ENCODE data around the gene SORCS3. TPM values are rescaled to one million over a fixed set of nuclear protein-coding genes. Genes with fewer than 3 reads are reported as not detected.

SORCS3 gene
- polyA plus RNA-seq, 1 donor (not counting 4 experiments of a cell fraction or from before 2014, with no cell fraction given) = not detected

GRCh38 chr10:104809288-104810090 is 168.4 kb downstream of the SORCS3 start:
- no peaks in the 10 kb centered on the region for H3K27me3 ChIP-seq (ENCODE audit: control insufficient read depth, extremely low read depth, insufficient read depth, low read length)
- no peak overlapping the region for H2AFZ ChIP-seq (ENCODE audit: control insufficient read depth, low read length)
- H3K4me2 ChIP-seq (ENCODE audit: control insufficient read depth, extremely low read depth, insufficient read depth, low read depth, low read length) = no peak overlapping the region
- H3K9ac ChIP-seq (ENCODE audit: control insufficient read depth, extremely low read depth, insufficient read depth, low read length) = no peak overlapping the region
- H3K27ac ChIP-seq (ENCODE audit: control insufficient read depth, insufficient read depth, low read length) = peak overlapping the region; percentile 41
- dilution Hi-C loops (cut with MboI; ENCODE audit: extremely low pct_ligation_motif_present, low sequenced_read_pairs) = no loop called here
- no peaks in the 10 kb centered on the region for H4K20me1 ChIP-seq (ENCODE audit: control insufficient read depth, extremely low read depth, insufficient read depth, low read length)
- H3K9me1 ChIP-seq (ENCODE audit: control insufficient read depth, extremely low read depth, insufficient read depth, low read length) = no peaks in the 10 kb centered on the region
- no peaks in the 10 kb centered on the region for H3K79me2 ChIP-seq (ENCODE audit: control insufficient read depth, insufficient read depth, low read length)
- FAIRE-seq (peak; percentile 60), DNase-seq (ENCODE audit: low read depth, low spot score) (peak; percentile 60)
- TF ChIP-seq CTCF (optimal IDR thresholded peaks at IDR 0.05 in 1 of 3, IDR thresholded peaks at IDR 0.05 in 1 of 3, conservative IDR thresholded peaks at IDR 0.05 in 1 of 3; ENCODE audit: extremely low read depth in 1 of 3, insufficient read depth in 2 of 3, low read length in 3 of 3) = no peak
- TF ChIP-seq EZH2 (IDR thresholded peaks at IDR 0.05; ENCODE audit: low read length) = no peak
- no peaks in the 10 kb centered on the region for H3K4me1 ChIP-seq (ENCODE audit: control insufficient read depth, extremely low read depth, insufficient read depth, low read length)
- H3K36me3 ChIP-seq (ENCODE audit: control insufficient read depth in 2 of 2, extremely low read depth in 1 of 2, insufficient read depth in 2 of 2, low read length in 2 of 2) = no peaks in the 10 kb centered on the region
- H3K4me3 ChIP-seq (ENCODE audit: control insufficient read depth in 2 of 3, extremely low read depth in 1 of 3, insufficient read depth in 2 of 3, low read depth in 1 of 3, low read length in 3 of 3) = no peak overlapping the region
- peaks cover 3% of the 10 kb centered on the region for H3K9me3 ChIP-seq (ENCODE audit: control insufficient read depth, low read depth, low read length)

- no peak for TF ChIP-seq EZH2 (IDR thresholded peaks at IDR 0.05; ENCODE audit: low read length)
- TF ChIP-seq CTCF (optimal IDR thresholded peaks at IDR 0.05 in 1 of 3, IDR thresholded peaks at IDR 0.05 in 1 of 3, conservative IDR thresholded peaks at IDR 0.05 in 1 of 3; ENCODE audit: extremely low read depth in 1 of 3, insufficient read depth in 2 of 3, low read length in 3 of 3) = no peak
- DNase-seq (ENCODE audit: low read depth, low spot score) (no peak), FAIRE-seq (no peak)
- H3K36me3 ChIP-seq (ENCODE audit: control insufficient read depth in 2 of 2, extremely low read depth in 1 of 2, insufficient read depth in 2 of 2, low read length in 2 of 2) = no peaks in the 10 kb centered on the region
- H4K20me1 ChIP-seq (ENCODE audit: control insufficient read depth, extremely low read depth, insufficient read depth, low read length) = no peaks in the 10 kb centered on the region
- no peak overlapping the region for H2AFZ ChIP-seq (ENCODE audit: control insufficient read depth, low read length)
- no peaks in the 10 kb centered on the region for H3K27me3 ChIP-seq (ENCODE audit: control insufficient read depth, extremely low read depth, insufficient read depth, low read length)
- dilution Hi-C loops (cut with MboI; ENCODE audit: extremely low pct_ligation_motif_present, low sequenced_read_pairs) = no loop called here
- H3K4me1 ChIP-seq (ENCODE audit: control insufficient read depth, extremely low read depth, insufficient read depth, low read length) = no peaks in the 10 kb centered on the region
- H3K4me3 ChIP-seq (ENCODE audit: control insufficient read depth in 2 of 3, extremely low read depth in 1 of 3, insufficient read depth in 2 of 3, low read depth in 1 of 3, low read length in 3 of 3) = no peak overlapping the region
- H3K4me2 ChIP-seq (ENCODE audit: control insufficient read depth, extremely low read depth, insufficient read depth, low read depth, low read length) = no peak overlapping the region
- H3K27ac ChIP-seq (ENCODE audit: control insufficient read depth, insufficient read depth, low read length) = no peak overlapping the region
- no peaks in the 10 kb centered on the region for H3K79me2 ChIP-seq (ENCODE audit: control insufficient read depth, insufficient read depth, low read length)
- peaks cover 3% of the 10 kb centered on the region for H3K9me3 ChIP-seq (ENCODE audit: control insufficient read depth, low read depth, low read length)
- H3K9ac ChIP-seq (ENCODE audit: control insufficient read depth, extremely low read depth, insufficient read depth, low read length) = no peak overlapping the region
- H3K9me1 ChIP-seq (ENCODE audit: control insufficient read depth, extremely low read depth, insufficient read depth, low read length) = no peaks in the 10 kb centered on the region
Observed at GRCh38 chr10:104811166-104811565, 170.1 kb downstream of the SORCS3 start.
